HEK293T (cell line): Measurements from ENCODE around the gene SLC17A8.

ENCODE experiments used
- CTCF ChIA-PET: fragments of 350-600 bp; formaldehyde crosslinking; extraction: SDS; loops from one replicate; lab custom pipeline; 2021; ENCODE audit warnings: antibody characterized with exemption, inconsistent platforms; lab: Yijun Ruan, JAX
- POLR2A ChIA-PET: fragments of 350-600 bp; formaldehyde crosslinking; extraction: SDS; loops from one replicate; lab custom pipeline; 2020; ENCODE audit warnings: antibody characterized with exemption, inconsistent platforms; lab: Yijun Ruan, JAX
- DNase-seq: peaks from one replicate; pipeline ENCODE4 v3.0.0; 2012; ENCODE audit warnings: mixed read lengths; ENCODE audit errors: extremely low spot score
- ARNT ChIP-seq: fragments of 450-650 bp; IDR thresholded peaks from 2 replicates; pipeline ENCODE4 v1.6.1; 2017; ENCODE audit warnings: mild to moderate bottlenecking
- BHLHE40 ChIP-seq: fragments of 450-650 bp; IDR thresholded peaks from 2 replicates; pipeline ENCODE4 v1.6.1; 2016; ENCODE audit warnings: mild to moderate bottlenecking, moderate library complexity, borderline replicate concordance
- CTBP1 ChIP-seq: fragments of 450-650 bp; IDR thresholded peaks from 2 replicates; pipeline ENCODE4 v1.6.1; 2016; ENCODE audit warnings: borderline replicate concordance
- ELF4 ChIP-seq: fragments of 450-650 bp; IDR thresholded peaks from 2 replicates; pipeline ENCODE4 v1.6.1; 2017; ENCODE audit warnings: antibody characterized with exemption
- FOXA1 ChIP-seq: fragments of 450-650 bp; IDR thresholded peaks from 2 replicates; pipeline ENCODE4 v1.6.1; 2016; ENCODE audit warnings: mild to moderate bottlenecking
- FOXK2 ChIP-seq: fragments of 450-650 bp; IDR thresholded peaks from 2 replicates; pipeline ENCODE4 v1.6.1; 2016; ENCODE audit warnings: mild to moderate bottlenecking
- FOXM1 ChIP-seq: fragments of 450-650 bp; IDR thresholded peaks from 2 replicates; pipeline ENCODE4 v1.6.1; 2017; ENCODE audit warnings: mild to moderate bottlenecking, borderline replicate concordance
- HDGF ChIP-seq: fragments of 450-650 bp; IDR thresholded peaks from 2 replicates; pipeline ENCODE4 v1.6.1; 2017; ENCODE audit warnings: antibody characterized with exemption, borderline replicate concordance
- L3MBTL2 ChIP-seq: fragments of 450-650 bp; conservative IDR thresholded peaks from 2 replicates; pipeline ENCODE4 v1.6.1; 2016; ENCODE audit warnings: mild to moderate bottlenecking
- LEF1 ChIP-seq: fragments of 450-650 bp; IDR thresholded peaks from 2 replicates; pipeline ENCODE4 v1.6.1; 2017; ENCODE audit warnings: mild to moderate bottlenecking, borderline replicate concordance
- NFRKB ChIP-seq: fragments of 450-650 bp; IDR thresholded peaks from 2 replicates; pipeline ENCODE4 v1.6.1; 2016; ENCODE audit warnings: mild to moderate bottlenecking, moderate library complexity
- PKNOX1 ChIP-seq: fragments of 450-650 bp; IDR thresholded peaks from 2 replicates; pipeline ENCODE4 v1.6.1; 2016
- SP1 ChIP-seq: fragments of 450-650 bp; IDR thresholded peaks from 2 replicates; pipeline ENCODE4 v1.6.1; 2017
- SUZ12 ChIP-seq: fragments of 450-650 bp; IDR thresholded peaks from 2 replicates; pipeline ENCODE4 v1.6.1; 2016; ENCODE audit warnings: mild to moderate bottlenecking
- TARDBP ChIP-seq: fragments of 450-650 bp; IDR thresholded peaks from 2 replicates; pipeline ENCODE4 v1.6.1; 2016
- ZNF384 ChIP-seq: fragments of 450-650 bp; IDR thresholded peaks from 2 replicates; pipeline ENCODE4 v1.6.1; 2016

Gene SLC17A8

GRCh38 chr12:100391856-100392255, 35.0 kb downstream of the SLC17A8 start:
- no peak for TF ChIP-seq ARNT
- TF ChIP-seq CTBP1 = no peak
- TF ChIP-seq SUZ12 = no peak
- no peak for TF ChIP-seq TARDBP
- TF ChIP-seq ELF4 = no peak
- no peak for TF ChIP-seq FOXK2
- TF ChIP-seq ZNF384 = no peak
- TF ChIP-seq BHLHE40 = no peak
- TF ChIP-seq PKNOX1 = no peak
- TF ChIP-seq LEF1 = no peak
- TF ChIP-seq HDGF = no peak
- TF ChIP-seq FOXM1 = no peak
- TF ChIP-seq L3MBTL2 = no peak
- TF ChIP-seq NFRKB = no peak
- TF ChIP-seq FOXA1 = no peak
- no peak for TF ChIP-seq SP1
- CTCF ChIA-PET = no interaction called here
- POLR2A ChIA-PET = no interaction called here
- DNase-seq = no peak

GRCh38 chr12:100393200-100393599, 36.3 kb downstream of the SLC17A8 start:
- CTCF ChIA-PET = no interaction called here
- POLR2A ChIA-PET = no interaction called here
- no peak for DNase-seq
- TF ChIP-seq ARNT (no peak), L3MBTL2 (no peak), NFRKB (no peak), ZNF384 (no peak)

- ChIA-PET CTCF (no interaction called here), POLR2A (no interaction called here)
- no peak for DNase-seq
- TF ChIP-seq NFRKB (no peak), BHLHE40 (no peak), HDGF (no peak), SUZ12 (no peak), CTBP1 (no peak), ARNT (no peak), FOXA1 (no peak), ELF4 (no peak), FOXK2 (no peak), LEF1 (no peak), ZNF384 (no peak), SP1 (no peak), PKNOX1 (no peak), TARDBP (no peak), L3MBTL2 (no peak), FOXM1 (no peak)
These were observed 38.9 kb downstream of the SLC17A8 start for GRCh38 chr12:100395811-100396210.

DNA sequence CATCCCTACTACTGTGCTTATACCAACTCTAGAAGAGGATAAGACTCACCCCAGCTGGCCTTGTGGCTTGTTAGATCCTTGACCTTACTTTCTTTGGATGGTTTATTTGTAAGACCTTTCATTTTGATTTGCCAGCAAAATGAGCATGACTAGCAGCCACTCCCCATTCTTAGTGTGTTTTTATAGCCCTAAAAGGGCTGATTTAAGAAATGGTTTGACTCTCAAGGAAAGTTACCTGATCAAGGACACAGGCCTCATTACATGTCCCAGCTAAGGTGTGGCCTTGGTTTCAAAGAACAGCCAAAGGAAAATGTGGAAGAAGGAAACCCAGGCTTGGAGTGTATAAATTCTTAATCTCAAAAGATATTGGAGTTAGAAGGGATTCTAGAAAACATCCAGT, 41.4 kb downstream of the SLC17A8 start:
- no peak for DNase-seq
- TF ChIP-seq ZNF384 = no peak
- TF ChIP-seq BHLHE40 = no peak
- TF ChIP-seq PKNOX1 = no peak
- TF ChIP-seq LEF1 = no peak
- TF ChIP-seq HDGF = no peak
- no peak for TF ChIP-seq NFRKB
- TF ChIP-seq ELF4 = no peak
- ChIA-PET CTCF (interaction anchor here (0.5 kb wide), 1 partner anchor 169 kb away, joined by 6 read pairs; no protein-coding TSS in a partner anchor), POLR2A (no interaction called here)

GRCh38 chr12:100399095-100399494, 42.2 kb downstream of the SLC17A8 start:
- ChIA-PET POLR2A (no interaction called here), CTCF (no interaction called here)

More at GRCh38 chr12:100399095-100399494, 42.2 kb downstream of the SLC17A8 start:
- no peak for DNase-seq
- TF ChIP-seq SP1 = no peak
- TF ChIP-seq PKNOX1 = no peak
- TF ChIP-seq ELF4 = no peak
- TF ChIP-seq CTBP1 = no peak
- no peak for TF ChIP-seq NFRKB
- no peak for TF ChIP-seq L3MBTL2
- TF ChIP-seq BHLHE40 = no peak
- TF ChIP-seq SUZ12 = no peak
- TF ChIP-seq FOXK2 = no peak
- TF ChIP-seq HDGF = no peak
- no peak for TF ChIP-seq ARNT
- TF ChIP-seq ZNF384 = no peak
- no peak for TF ChIP-seq TARDBP
- no peak for TF ChIP-seq FOXA1
- TF ChIP-seq FOXM1 = no peak
- TF ChIP-seq LEF1 = no peak
